Caco-2 (cell line): Measurements from ENCODE around the gene UROS. TPM values are rescaled to one million over a fixed set of nuclear protein-coding genes. Genes with fewer than 3 reads are reported as not detected.

Experiments
- BruUV-seq: library from RNA; stranded (reverse); fragments of 400-500 nt; replicated peaks from 2 replicates; lab custom pipeline; 2021; lab: Mats Ljungman, UMichigan
- CTCF ChIA-PET: fragments of 300-600 bp; sonication (Branson Sonifier 250); formaldehyde crosslinking; loops from one replicate; lab custom pipeline; 2022; ENCODE audit warnings: antibody characterized with exemption; lab: Charles Lee
- POLR2A ChIA-PET: fragments of 300-600 bp; sonication (Branson Sonifier 250); formaldehyde crosslinking; loops from one replicate; lab custom pipeline; 2022; ENCODE audit warnings: antibody characterized with exemption; lab: Charles Lee
- DNase-seq, 2 experiments: peaks; one replicate each; pipeline versions ENCODE4 v3.0.0 to v3.0.0-alpha.2; 2020 to 2022
- H3K27me3 ChIP-seq: replicated peaks from 2 replicates; pipeline ENCODE4 v1.6.0; 2011; ENCODE audit warnings: low read length; ENCODE audit not compliant: control insufficient read depth, insufficient read depth
- H3K36me3 ChIP-seq: 2 replicates; pipeline ENCODE4 v1.5.1; 2011; ENCODE audit warnings: low read length; ENCODE audit not compliant: control insufficient read depth, insufficient read depth
- H3K4me1 ChIP-seq: fragments of 250-450 bp; sonication (Bioruptor Pico); 2 replicates; pipeline ENCODE4 v1.5.1; 2020; ENCODE audit warnings: mild to moderate bottlenecking
- H3K4me3 ChIP-seq: 2 replicates; pipeline ENCODE4 v1.5.1; 2011; ENCODE audit warnings: low read depth, mild to moderate bottlenecking, control low read depth, low read length
- H3K9me3 ChIP-seq: fragments of 250-450 bp; sonication (Bioruptor Pico); 2 replicates; pipeline ENCODE4 v1.5.1; 2020; ENCODE audit warnings: mild to moderate bottlenecking, moderate library complexity
- H3K27ac Mint-ChIP-seq: one replicate; pipeline ENCODE4 v1.8.0; 2022; ENCODE audit warnings: mixed read lengths; ENCODE audit not compliant: unreplicated experiment
- H3K27me3 Mint-ChIP-seq: one replicate; pipeline ENCODE4 v1.8.0; 2022; ENCODE audit warnings: mixed read lengths; ENCODE audit not compliant: insufficient read depth, unreplicated experiment
- H3K36me3 Mint-ChIP-seq: one replicate; pipeline ENCODE4 v1.8.0; 2022; ENCODE audit warnings: mild to moderate bottlenecking, mixed read lengths; ENCODE audit not compliant: insufficient read depth, unreplicated experiment
- H3K4me1 Mint-ChIP-seq: one replicate; pipeline ENCODE4 v1.8.0; 2022; ENCODE audit warnings: low read depth, mixed read lengths; ENCODE audit not compliant: unreplicated experiment
- H3K4me3 Mint-ChIP-seq: one replicate; pipeline ENCODE4 v1.8.0; 2022; ENCODE audit warnings: mild to moderate bottlenecking, moderate library complexity, mixed read lengths; ENCODE audit not compliant: unreplicated experiment
- H3K9me3 Mint-ChIP-seq: one replicate; pipeline ENCODE4 v1.8.0; 2022; ENCODE audit warnings: mixed read lengths; ENCODE audit not compliant: unreplicated experiment
- intact Hi-C: fragments of 100-400 bp; cut with micrococcal nuclease; formaldehyde crosslinking; loops from one replicate; pipeline ENCODE4 v1.10.0; 2022; ENCODE audit not compliant: unreplicated experiment
- total RNA-seq: library from RNA; stranded (reverse); gene quantifications from 2 replicates; pipeline ENCODE4 v1.2.3, GENCODE V29; 2022
- TF ChIP-seq, protein P1 (sequence below), 2 experiments: fragments of 200-600 bp in 1 of 2; IDR thresholded peaks; 1 replicate in 1 of 2; 2 replicates in 1 of 2; pipeline versions ENCODE4 v1.5.1 to v1.8.0; 2011 to 2022; ENCODE audit warnings: antibody characterized with exemption in 1 of 2, control low read depth in 1 of 2, inconsistent platforms in 1 of 2, low read depth in 1 of 2, low read length in 1 of 2, mild to moderate bottlenecking in 1 of 2, moderate library complexity in 1 of 2; ENCODE audit not compliant: insufficient read depth in 1 of 2, severe bottlenecking in 1 of 2, unreplicated experiment in 1 of 2

The UROS gene
- total RNA-seq, 1 experiment from 2014 or later, result 53.4 TPM

- no peaks in the 10 kb centered on the region for H3K36me3 ChIP-seq
- TF ChIP-seq, protein P1, sequence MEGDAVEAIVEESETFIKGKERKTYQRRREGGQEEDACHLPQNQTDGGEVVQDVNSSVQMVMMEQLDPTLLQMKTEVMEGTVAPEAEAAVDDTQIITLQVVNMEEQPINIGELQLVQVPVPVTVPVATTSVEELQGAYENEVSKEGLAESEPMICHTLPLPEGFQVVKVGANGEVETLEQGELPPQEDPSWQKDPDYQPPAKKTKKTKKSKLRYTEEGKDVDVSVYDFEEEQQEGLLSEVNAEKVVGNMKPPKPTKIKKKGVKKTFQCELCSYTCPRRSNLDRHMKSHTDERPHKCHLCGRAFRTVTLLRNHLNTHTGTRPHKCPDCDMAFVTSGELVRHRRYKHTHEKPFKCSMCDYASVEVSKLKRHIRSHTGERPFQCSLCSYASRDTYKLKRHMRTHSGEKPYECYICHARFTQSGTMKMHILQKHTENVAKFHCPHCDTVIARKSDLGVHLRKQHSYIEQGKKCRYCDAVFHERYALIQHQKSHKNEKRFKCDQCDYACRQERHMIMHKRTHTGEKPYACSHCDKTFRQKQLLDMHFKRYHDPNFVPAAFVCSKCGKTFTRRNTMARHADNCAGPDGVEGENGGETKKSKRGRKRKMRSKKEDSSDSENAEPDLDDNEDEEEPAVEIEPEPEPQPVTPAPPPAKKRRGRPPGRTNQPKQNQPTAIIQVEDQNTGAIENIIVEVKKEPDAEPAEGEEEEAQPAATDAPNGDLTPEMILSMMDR (IDR thresholded peaks at IDR 0.05; ENCODE audit: insufficient read depth in 1 of 2, low read depth in 1 of 2, low read length in 1 of 2, severe bottlenecking in 1 of 2, unreplicated experiment in 1 of 2), result peak; percentile 79 to 83
- peak in 1 of 2 experiments; percentile 56 for DNase-seq
- H3K27me3 Mint-ChIP-seq, result no peaks in the 10 kb centered on the region
- H3K4me3 Mint-ChIP-seq, result no peak overlapping the region
- H3K27ac Mint-ChIP-seq, result no peak overlapping the region
- H3K4me1 ChIP-seq, result no peaks in the 10 kb centered on the region
- H3K9me3 ChIP-seq, result no peaks in the 10 kb centered on the region
- no peak overlapping the region for H3K4me3 ChIP-seq
- H3K36me3 Mint-ChIP-seq, result peaks cover 13% of the 10 kb centered on the region
- H3K9me3 Mint-ChIP-seq, result no peaks in the 10 kb centered on the region
- ChIA-PET CTCF (interaction anchor here (0.6 to 1.2 kb wide), 3 partner anchors 14 to 635 kb away, joined by 3 to 4 read pairs (median 3); no protein-coding TSS in a partner anchor), POLR2A (no interaction called here)
- intact Hi-C loops, result loop anchor here (1.0 to 5.0 kb wide), 3 partner anchors 66 to 634 kb away; no protein-coding TSS in a partner anchor
- no TSS peak for BruUV-seq
- H3K4me1 Mint-ChIP-seq, result peaks cover 6% of the 10 kb centered on the region
- no peaks in the 10 kb centered on the region for H3K27me3 ChIP-seq
Measured at GRCh38 chr10:125868372-125868975, 45.4 kb upstream of the UROS start.

GRCh38 chr10:125866421-125867029 is 43.5 kb upstream of the UROS start:
- POLR2A ChIA-PET, result interaction anchor here (0.5 kb wide), 1 partner anchor 40 kb away, joined by 4 read pairs; no protein-coding TSS in a partner anchor
- Histone ChIP-seq H3K36me3 (no peaks in the 10 kb centered on the region), H3K4me1 (no peaks in the 10 kb centered on the region), H3K9me3 (no peaks in the 10 kb centered on the region; the same call in 1 of the 2 replicates), H3K4me3 (no peak overlapping the region), H3K27me3 (no peaks in the 10 kb centered on the region)
- BruUV-seq, result no TSS peak
- TF ChIP-seq, protein P1 (IDR thresholded peaks at IDR 0.05; ENCODE audit: insufficient read depth in 1 of 2, low read depth in 1 of 2, low read length in 1 of 2, severe bottlenecking in 1 of 2, unreplicated experiment in 1 of 2), result no peak
- H3K4me3 Mint-ChIP-seq, result no peak overlapping the region
- peaks cover 13% of the 10 kb centered on the region for H3K36me3 Mint-ChIP-seq
- H3K4me1 Mint-ChIP-seq, result peaks cover 6% of the 10 kb centered on the region
- no peak overlapping the region for H3K27ac Mint-ChIP-seq
- CTCF ChIA-PET, result interaction anchor here (0.6 kb wide), 1 partner anchor 52 kb away, joined by 4 read pairs; no protein-coding TSS in a partner anchor
- no peaks in the 10 kb centered on the region for H3K27me3 Mint-ChIP-seq
- no peaks in the 10 kb centered on the region for H3K9me3 Mint-ChIP-seq
- intact Hi-C loops, result loop anchor here (5.0 kb wide), 1 partner anchor 636 kb away; no protein-coding TSS in a partner anchor
- no peak for DNase-seq

DNA sequence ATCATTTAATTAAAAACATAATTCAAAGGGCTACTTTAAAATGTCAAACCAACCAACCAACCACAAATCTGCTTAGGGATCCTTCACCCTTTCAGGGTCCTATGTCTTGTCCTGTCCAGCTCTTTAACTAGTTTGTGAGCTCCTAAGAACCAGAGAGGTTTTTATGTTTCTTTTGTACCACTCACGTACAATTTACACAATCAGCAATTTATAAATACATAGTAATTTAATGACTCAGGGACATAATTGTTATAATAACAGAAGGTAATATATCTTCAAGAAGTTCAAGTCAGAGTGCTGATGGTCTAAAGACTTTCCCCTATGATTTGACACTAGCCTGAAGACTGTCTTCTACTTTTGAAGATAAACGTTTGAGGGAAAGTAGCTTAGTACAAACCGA is 42.1 kb upstream of the UROS start:
- POLR2A ChIA-PET, result no interaction called here
- H3K9me3 Mint-ChIP-seq, result no peaks in the 10 kb centered on the region
- no peaks in the 10 kb centered on the region for H3K27me3 Mint-ChIP-seq
- H3K4me1 Mint-ChIP-seq, result peaks cover 6% of the 10 kb centered on the region
- CTCF ChIA-PET, result no interaction called here
- intact Hi-C loops, result loop anchor here (5.0 kb wide), 1 partner anchor 637 kb away; no protein-coding TSS in a partner anchor
- H3K4me3 Mint-ChIP-seq, result no peak overlapping the region
- H3K36me3 ChIP-seq, result no peaks in the 10 kb centered on the region
- no peak for DNase-seq
- no peaks in the 10 kb centered on the region for H3K27me3 ChIP-seq
- no peaks in the 10 kb centered on the region for H3K4me1 ChIP-seq
- peaks cover 13% of the 10 kb centered on the region for H3K36me3 Mint-ChIP-seq
- no peak overlapping the region for H3K27ac Mint-ChIP-seq
- no peaks in the 10 kb centered on the region; the same call in 1 of the 2 replicates for H3K9me3 ChIP-seq
- BruUV-seq, result no TSS peak
- TF ChIP-seq, protein P1 (IDR thresholded peaks at IDR 0.05; ENCODE audit: insufficient read depth in 1 of 2, low read depth in 1 of 2, low read length in 1 of 2, severe bottlenecking in 1 of 2, unreplicated experiment in 1 of 2), result no peak
- H3K4me3 ChIP-seq, result no peak overlapping the region
